ENCODE data around the gene AVPR1B.

The AVPR1B gene

GRCh38 chr1:206117151-206117948, at the start of gene AVPR1B:
TSS of gene AVPR1B (minus strand) at chr1:206117388. CDS start at chr1:206116890, 498 bp downstream.
- Mint-ChIP-seq H3K4me1 (peaks cover 11% of the 10 kb centered on the region), H3K9me3 (peaks cover 18% of the 10 kb centered on the region), H3K36me3 (ENCODE audit: low read depth) (peaks cover 6% of the 10 kb centered on the region), H3K4me3 (peak within 1 kb of the TSS; percentile 76 to 86 (median 81)), H3K27ac (peak within 1 kb of the TSS in 2 of 3 experiments; percentile 26 to 45), H3K27me3 (ENCODE audit: low read depth) (peaks cover 44% of the 10 kb centered on the region)
- TF ChIP-seq CTCF (IDR thresholded peaks at IDR 0.05; ENCODE audit: unreplicated experiment in 3 of 3): no peak

GRCh38 chr1:206145771-206146290, 28.6 kb upstream of the AVPR1B start:
- no peak overlapping the region for H3K27ac Mint-ChIP-seq
- TF ChIP-seq CTCF (IDR thresholded peaks at IDR 0.05; ENCODE audit: unreplicated experiment in 3 of 3): no peak

GRCh38 chr1:206144605-206145004, 27.4 kb upstream of the AVPR1B start:
- Mint-ChIP-seq H3K27me3 (ENCODE audit: low read depth) (peaks cover 6% of the 10 kb centered on the region), H3K9me3 (peaks cover 9% of the 10 kb centered on the region), H3K27ac (no peak overlapping the region), H3K4me1 (peaks cover 29% of the 10 kb centered on the region), H3K36me3 (ENCODE audit: low read depth) (no peaks in the 10 kb centered on the region), H3K4me3 (no peak overlapping the region)
- TF ChIP-seq CTCF (IDR thresholded peaks at IDR 0.05; ENCODE audit: unreplicated experiment in 3 of 3): no peak

More at GRCh38 chr1:206145771-206146290, 28.6 kb upstream of the AVPR1B start:
- no peak overlapping the region for H3K4me3 Mint-ChIP-seq
- peaks cover 6% of the 10 kb centered on the region for H3K27me3 Mint-ChIP-seq (ENCODE audit: low read depth)
- no peaks in the 10 kb centered on the region for H3K36me3 Mint-ChIP-seq (ENCODE audit: low read depth)
- peaks cover 7% of the 10 kb centered on the region for H3K9me3 Mint-ChIP-seq
- H3K4me1 Mint-ChIP-seq: peaks cover 29% of the 10 kb centered on the region

GRCh38 chr1:206143537-206144172, 26.5 kb upstream of the AVPR1B start:
- peaks cover 29% of the 10 kb centered on the region for H3K4me1 Mint-ChIP-seq

GRCh38 chr1:206142770-206143169, 25.6 kb upstream of the AVPR1B start:
- no peak overlapping the region for H3K4me3 Mint-ChIP-seq
- H3K27me3 Mint-ChIP-seq (ENCODE audit: low read depth): peaks cover 6% of the 10 kb centered on the region
- no peak overlapping the region for H3K27ac Mint-ChIP-seq
- no peak for TF ChIP-seq CTCF (IDR thresholded peaks at IDR 0.05; ENCODE audit: unreplicated experiment in 3 of 3)
- no peaks in the 10 kb centered on the region for H3K36me3 Mint-ChIP-seq (ENCODE audit: low read depth)
- peaks cover 5% of the 10 kb centered on the region for H3K9me3 Mint-ChIP-seq
- H3K4me1 Mint-ChIP-seq: peaks cover 29% of the 10 kb centered on the region

More at GRCh38 chr1:206143537-206144172, 26.5 kb upstream of the AVPR1B start:
- Mint-ChIP-seq H3K4me3 (no peak overlapping the region), H3K36me3 (ENCODE audit: low read depth) (no peaks in the 10 kb centered on the region), H3K27ac (peak overlapping the region in 1 of 3 experiments; percentile 60), H3K9me3 (peaks cover 9% of the 10 kb centered on the region), H3K27me3 (ENCODE audit: low read depth) (peaks cover 6% of the 10 kb centered on the region)
- no peak for TF ChIP-seq CTCF (IDR thresholded peaks at IDR 0.05; ENCODE audit: unreplicated experiment in 3 of 3)

Data from nephron (organoid).